Sigmoid colon (tissue), 7 donors: ENCODE data around the gene ANKLE2. TPM values are rescaled to one million over a fixed set of nuclear protein-coding genes. Genes with fewer than 3 reads are reported as not detected.
"Not testable (repeated sequence)": the region's sequence is repeated elsewhere in the genome, so short reads cannot be mapped to it uniquely, and the experiment has no call there.

Source experiments
- DNase-seq: peaks from one replicate; pipeline ENCODE4 v3.0.0-alpha.2; 2019
- H3K27ac ChIP-seq, 4 donors: fragments of 200-600 bp; sonication (generic); one replicate each; pipeline ENCODE4 v1.5.1; 2016 to 2019; ENCODE audit warnings: mild to moderate bottlenecking in 1 of 4
- H3K27me3 ChIP-seq, 3 donors: fragments of 200-600 bp; sonication (generic); one replicate each; pipeline ENCODE4 v1.5.1; 2019; ENCODE audit warnings: mild to moderate bottlenecking in 1 of 3
- H3K36me3 ChIP-seq, 4 donors: fragments of 200-600 bp; sonication (generic); one replicate each; pipeline ENCODE4 v1.5.1; 2016 to 2019
- H3K4me1 ChIP-seq, 4 donors: fragments of 200-600 bp; sonication (generic); one replicate each; pipeline ENCODE4 v1.5.1; 2017 to 2019
- H3K4me3 ChIP-seq, 4 donors: fragments of 200-600 bp; sonication (generic); one replicate each; pipeline ENCODE4 v1.5.1; 2017 to 2019; ENCODE audit warnings: mild to moderate bottlenecking in 2 of 4, moderate library complexity in 1 of 4
- H3K9me3 ChIP-seq, 4 donors: fragments of 200-600 bp in 3 of 4; sonication (generic) in 3 of 4; one replicate each; pipeline versions ENCODE4 v1.5.1 to v1.6.1; 2013 to 2019
- EP300 ChIP-seq, 4 donors: sonication (generic); formaldehyde crosslinking; IDR thresholded peaks; one replicate each; pipeline ENCODE4 v1.6.1; 2017; ENCODE audit warnings: antibody characterized with exemption in 4 of 4
- POLR2A ChIP-seq, 2 donors: fragments of 450-650 bp; IDR thresholded peaks; one replicate each; pipeline ENCODE4 v1.6.1; 2016; ENCODE audit warnings: antibody characterized with exemption in 2 of 2, mild to moderate bottlenecking in 2 of 2, moderate library complexity in 2 of 2
- POLR2AphosphoS5 ChIP-seq, 4 donors: sonication (generic); formaldehyde crosslinking; IDR thresholded peaks; one replicate each; pipeline ENCODE4 v1.6.1; 2017; ENCODE audit warnings: antibody characterized with exemption in 4 of 4
- WGBS, 2 donors: extraction: QIAGEN DNeasy Blood & Tissue Kit; methylation state at CpG; one replicate each; pipeline ENCODE4 v1.1.7; 2013; 5-methylcytosine and 5-hydroxymethylcytosine counted together
- intact Hi-C: fragments of 100-400 bp; cut with DNase I; formaldehyde crosslinking; loops from one replicate; pipeline ENCODE4 v1.15.1; 2023
- polyA plus RNA-seq, 3 donors: library from polyadenylated mRNA; stranded (reverse); fragments of 200-250 nt; gene quantifications; one replicate each; pipeline ENCODE4 v1.2.3, GENCODE V29; 2013
- total RNA-seq, 4 donors: library from RNA; depleted of rRNA; stranded (reverse); fragments of >200 nt; gene quantifications; one replicate each; pipeline ENCODE4 v1.1.0, GENCODE V29; 2016
- TF ChIP-seq, protein P1 (sequence below), 4 experiments: fragments of 450-650 bp in 3 of 4; fragments of 200-600 bp in 1 of 4; IDR thresholded peaks; one replicate each; pipeline ENCODE4 v1.5.1; 2016 to 2019; ENCODE audit warnings: antibody characterized with exemption in 4 of 4, mild to moderate bottlenecking in 3 of 4, moderate library complexity in 2 of 4
- donor health status: healthy with polysubstance abuse.
- donor health status: Bipolar disorder and iron deficiency.
- donor health status: healthy.

The ANKLE2 gene
- total and polyA plus RNA-seq, 7 donors = 7.2 to 58.4 (median 35.9) TPM

DNA sequence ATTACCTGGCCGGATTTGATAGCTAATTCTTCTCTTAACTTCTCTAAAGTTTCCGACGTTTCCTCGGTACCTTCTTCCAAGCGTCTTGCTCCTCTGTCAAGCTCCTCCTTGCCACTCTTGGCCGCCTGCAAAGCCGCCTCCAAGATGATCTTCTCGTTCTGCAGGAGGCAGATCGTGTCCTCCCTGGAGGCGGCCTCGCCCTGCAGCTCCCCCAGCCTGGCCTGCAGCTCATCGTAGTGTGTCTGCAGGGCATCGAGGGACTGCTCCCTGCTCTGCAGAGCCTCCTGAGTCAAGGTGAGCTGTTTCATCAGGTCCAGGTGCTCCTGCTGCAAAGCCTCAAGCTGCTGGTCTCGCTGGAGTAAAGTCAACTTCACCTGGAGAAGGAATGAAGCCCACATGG, 34.2 kb upstream of the ANKLE2 start:
- Histone ChIP-seq H3K27ac (no peak overlapping the region), H3K27me3 (no peaks in the 10 kb centered on the region), H3K4me3 (no peak overlapping the region), H3K4me1 (no peaks in the 10 kb centered on the region), H3K36me3 (peaks cover 19 to 88% (median 64%) of the 10 kb centered on the region in 4 donors), H3K9me3 (no peaks in the 10 kb centered on the region)
- TF ChIP-seq POLR2A (IDR thresholded peaks at IDR 0.05) (no peak), POLR2AphosphoS5 (IDR thresholded peaks at IDR 0.05) (no peak), EP300 (IDR thresholded peaks at IDR 0.05) (no peak)
- TF ChIP-seq, protein P1, sequence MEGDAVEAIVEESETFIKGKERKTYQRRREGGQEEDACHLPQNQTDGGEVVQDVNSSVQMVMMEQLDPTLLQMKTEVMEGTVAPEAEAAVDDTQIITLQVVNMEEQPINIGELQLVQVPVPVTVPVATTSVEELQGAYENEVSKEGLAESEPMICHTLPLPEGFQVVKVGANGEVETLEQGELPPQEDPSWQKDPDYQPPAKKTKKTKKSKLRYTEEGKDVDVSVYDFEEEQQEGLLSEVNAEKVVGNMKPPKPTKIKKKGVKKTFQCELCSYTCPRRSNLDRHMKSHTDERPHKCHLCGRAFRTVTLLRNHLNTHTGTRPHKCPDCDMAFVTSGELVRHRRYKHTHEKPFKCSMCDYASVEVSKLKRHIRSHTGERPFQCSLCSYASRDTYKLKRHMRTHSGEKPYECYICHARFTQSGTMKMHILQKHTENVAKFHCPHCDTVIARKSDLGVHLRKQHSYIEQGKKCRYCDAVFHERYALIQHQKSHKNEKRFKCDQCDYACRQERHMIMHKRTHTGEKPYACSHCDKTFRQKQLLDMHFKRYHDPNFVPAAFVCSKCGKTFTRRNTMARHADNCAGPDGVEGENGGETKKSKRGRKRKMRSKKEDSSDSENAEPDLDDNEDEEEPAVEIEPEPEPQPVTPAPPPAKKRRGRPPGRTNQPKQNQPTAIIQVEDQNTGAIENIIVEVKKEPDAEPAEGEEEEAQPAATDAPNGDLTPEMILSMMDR (IDR thresholded peaks at IDR 0.05) = no peak
- intact Hi-C loops = no loop called here
- no peak for DNase-seq
- WGBS, 2 donors = 94 to 95% methylated on average over 14 of the region's 14 CpGs

GRCh38 chr12:132791940-132792339, 30.3 kb upstream of the ANKLE2 start:
- 95 to 98% methylated on average over 2 of the region's 2 CpGs for WGBS, 2 donors
- intact Hi-C loops, H3K4me1 ChIP-seq, H3K4me3 ChIP-seq, H3K27ac ChIP-seq, H3K9me3 ChIP-seq, DNase-seq, H3K27me3 ChIP-seq: not testable (repeated sequence)
- H3K36me3 ChIP-seq = peaks cover 18 to 77% (median 51%) of the 10 kb centered on the region in 4 donors

DNA sequence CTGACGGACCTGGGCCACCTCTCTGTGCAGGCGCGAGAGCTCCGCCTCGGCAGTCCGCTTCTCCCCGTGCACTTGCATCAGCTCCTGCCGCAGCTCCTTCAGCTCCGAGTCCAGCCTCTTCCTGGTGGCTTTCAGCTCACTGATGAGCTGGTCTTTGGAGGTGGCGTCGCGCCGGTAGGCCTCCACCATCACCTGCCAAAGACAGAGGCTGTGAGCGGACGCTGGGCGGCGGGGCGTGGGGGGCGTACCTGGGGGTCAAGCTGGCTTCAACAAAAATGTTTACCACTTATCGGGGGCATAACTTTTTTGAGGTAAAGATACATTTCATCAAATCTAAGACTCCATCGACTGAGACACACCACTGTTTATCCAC, 27.5 kb upstream of the ANKLE2 start:
- Histone ChIP-seq H3K27me3 (no peaks in the 10 kb centered on the region), H3K9me3 (no peaks in the 10 kb centered on the region), H3K36me3 (peaks cover 12 to 77% (median 47%) of the 10 kb centered on the region in 4 donors), H3K27ac (no peak overlapping the region), H3K4me3 (no peak overlapping the region), H3K4me1 (no peaks in the 10 kb centered on the region)
- 96% methylated on average over 21 of the region's 21 CpGs for WGBS, 2 donors
- DNase-seq = no peak
- TF ChIP-seq EP300 (IDR thresholded peaks at IDR 0.05) (no peak), POLR2A (IDR thresholded peaks at IDR 0.05) (no peak), POLR2AphosphoS5 (IDR thresholded peaks at IDR 0.05) (no peak)
- TF ChIP-seq, protein P1 (IDR thresholded peaks at IDR 0.05) = no peak
- intact Hi-C loops = no loop called here

DNA sequence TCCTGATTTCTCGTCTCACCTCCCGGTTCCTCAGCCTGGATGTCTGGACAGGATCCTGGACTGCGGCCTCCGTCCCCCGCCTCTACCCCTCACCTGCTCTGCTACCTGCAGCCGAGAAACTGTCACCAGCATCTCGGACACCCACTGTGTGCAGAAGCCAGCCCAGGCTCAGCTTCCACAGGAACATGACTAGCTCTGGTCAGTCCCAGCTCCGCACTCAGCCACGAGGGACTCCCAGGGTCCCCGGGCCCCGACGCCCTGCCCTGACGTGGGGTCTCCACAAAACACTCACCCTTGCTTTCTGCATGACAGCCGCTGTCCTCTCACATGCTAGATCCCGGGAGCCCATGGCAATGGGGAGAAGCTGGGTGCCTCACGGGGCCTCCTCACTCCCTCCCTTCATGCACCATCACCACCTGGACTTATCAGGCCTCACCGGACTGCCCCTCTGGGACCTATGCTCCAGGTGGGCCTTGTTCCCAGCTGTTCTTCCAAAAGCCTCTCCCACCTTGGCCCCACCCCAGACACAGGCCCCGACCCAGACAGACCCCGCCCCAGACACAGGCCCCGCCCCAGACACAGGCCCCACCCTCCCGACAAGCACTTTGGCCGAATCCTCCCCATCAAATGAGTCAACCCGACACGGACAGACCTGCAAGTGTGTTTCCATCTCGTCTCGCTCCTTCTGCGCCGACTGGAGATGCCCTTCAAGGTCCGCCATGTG, 26.9 kb upstream of the ANKLE2 start:
- intact Hi-C loops = no loop called here
- Histone ChIP-seq H3K36me3 (peaks cover 17 to 77% (median 45%) of the 10 kb centered on the region in 4 donors), H3K27me3 (no peaks in the 10 kb centered on the region), H3K4me3 (no peak overlapping the region), H3K27ac (no peak overlapping the region), H3K4me1 (no peaks in the 10 kb centered on the region), H3K9me3 (no peaks in the 10 kb centered on the region)
- TF ChIP-seq, protein P1 (IDR thresholded peaks at IDR 0.05) = no peak
- TF ChIP-seq POLR2A (IDR thresholded peaks at IDR 0.05) (no peak), EP300 (IDR thresholded peaks at IDR 0.05) (no peak), POLR2AphosphoS5 (IDR thresholded peaks at IDR 0.05) (no peak)
- no peak for DNase-seq
- 96 to 97% methylated on average over 29 of the region's 29 CpGs for whole genome bisulfite sequencing, 2 donors

DNA sequence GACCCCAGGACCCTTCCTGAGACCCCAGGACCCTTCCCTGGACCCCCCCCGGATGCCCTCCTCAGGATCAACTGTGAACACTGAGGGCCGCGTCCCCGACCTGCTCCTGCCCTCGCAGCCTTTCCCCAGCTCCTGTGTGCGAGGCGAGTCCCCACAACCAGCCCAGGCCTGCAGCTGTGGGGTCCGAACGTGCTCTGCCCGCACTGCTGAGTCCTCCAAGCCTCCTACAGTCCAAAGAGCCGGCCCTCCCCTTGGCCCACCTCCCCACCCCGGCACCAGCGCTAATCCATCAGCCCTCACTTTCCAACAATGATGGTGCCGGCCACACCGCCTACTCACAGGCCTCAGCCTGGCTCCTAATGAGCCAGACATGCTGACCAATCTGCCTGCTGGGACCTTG, 26.2 kb upstream of the ANKLE2 start:
- Histone ChIP-seq H3K4me3 (no peak overlapping the region), H3K36me3 (peaks cover 18 to 83% (median 47%) of the 10 kb centered on the region in 4 donors), H3K27me3 (no peaks in the 10 kb centered on the region), H3K9me3 (no peaks in the 10 kb centered on the region), H3K27ac (no peak overlapping the region), H3K4me1 (no peaks in the 10 kb centered on the region)
- TF ChIP-seq, protein P1 (IDR thresholded peaks at IDR 0.05) = no peak
- TF ChIP-seq POLR2A (IDR thresholded peaks at IDR 0.05) (no peak), EP300 (IDR thresholded peaks at IDR 0.05) (no peak), POLR2AphosphoS5 (IDR thresholded peaks at IDR 0.05) (no peak)
- intact Hi-C loops = no loop called here
- DNase-seq = no peak
- 93 to 95% methylated on average over 15 of the region's 15 CpGs for WGBS, 2 donors
